Measurements from ENCODE around the gene CSF1R.

The CSF1R gene

DNA sequence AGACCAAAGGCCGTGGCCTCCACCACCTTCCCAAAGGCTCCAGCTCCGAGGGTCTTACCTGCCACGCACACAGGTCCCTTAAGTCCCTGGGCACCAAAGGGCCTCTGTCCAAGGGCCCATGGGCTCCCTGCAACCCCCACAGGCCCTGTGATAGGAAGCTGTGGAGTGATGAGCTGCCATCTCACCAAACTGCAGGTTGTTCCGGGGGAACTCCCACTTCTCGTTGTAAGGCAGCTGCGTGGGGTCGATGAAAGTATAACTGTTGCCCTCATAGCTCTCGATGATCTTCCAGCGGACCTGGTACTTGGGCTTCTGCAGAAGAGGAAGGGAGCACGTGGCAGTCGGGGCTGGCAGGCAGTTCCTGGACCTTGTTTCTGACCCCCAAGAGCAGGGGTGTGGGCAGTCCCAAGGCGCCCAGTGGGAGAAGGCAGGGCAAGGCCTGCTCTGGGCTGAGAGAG, 24.8 kb downstream of the CSF1R start:
- no peaks in the 10 kb centered on the region for H3K36me3 Mint-ChIP-seq
- H3K4me1 Mint-ChIP-seq (ENCODE audit: low read depth): no peaks in the 10 kb centered on the region
- H3K27me3 Mint-ChIP-seq: peaks cover 1% of the 10 kb centered on the region
- no peaks in the 10 kb centered on the region for H3K9me3 Mint-ChIP-seq (ENCODE audit: low read depth)
- H3K27ac Mint-ChIP-seq: no peak overlapping the region
- H3K4me3 Mint-ChIP-seq: no peak overlapping the region

DNA sequence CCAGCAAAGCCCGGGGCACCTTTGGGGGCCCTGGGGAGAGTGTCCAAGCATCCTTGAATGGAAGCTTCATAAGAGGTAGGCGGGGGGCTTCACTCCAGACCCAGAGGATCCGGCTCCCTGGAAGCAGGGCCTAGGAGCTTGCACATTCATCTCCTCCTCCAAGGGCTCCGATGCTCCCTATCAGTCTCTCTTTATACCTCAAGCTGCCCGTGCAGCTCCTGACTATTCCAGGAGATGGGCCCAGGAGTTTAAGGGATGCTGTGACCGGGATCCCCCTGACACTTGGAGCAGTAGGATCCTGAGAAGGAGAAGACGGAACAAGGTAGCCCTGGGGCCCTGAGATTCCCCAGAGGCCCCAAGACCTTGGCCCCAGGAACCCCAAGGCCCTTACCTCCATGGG, 25.9 kb downstream of the CSF1R start:
- Mint-ChIP-seq H3K27me3 (peaks cover 1% of the 10 kb centered on the region), H3K4me3 (no peak overlapping the region), H3K36me3 (no peaks in the 10 kb centered on the region), H3K9me3 (ENCODE audit: low read depth) (no peaks in the 10 kb centered on the region), H3K27ac (no peak overlapping the region), H3K4me1 (ENCODE audit: low read depth) (no peaks in the 10 kb centered on the region)

DNA sequence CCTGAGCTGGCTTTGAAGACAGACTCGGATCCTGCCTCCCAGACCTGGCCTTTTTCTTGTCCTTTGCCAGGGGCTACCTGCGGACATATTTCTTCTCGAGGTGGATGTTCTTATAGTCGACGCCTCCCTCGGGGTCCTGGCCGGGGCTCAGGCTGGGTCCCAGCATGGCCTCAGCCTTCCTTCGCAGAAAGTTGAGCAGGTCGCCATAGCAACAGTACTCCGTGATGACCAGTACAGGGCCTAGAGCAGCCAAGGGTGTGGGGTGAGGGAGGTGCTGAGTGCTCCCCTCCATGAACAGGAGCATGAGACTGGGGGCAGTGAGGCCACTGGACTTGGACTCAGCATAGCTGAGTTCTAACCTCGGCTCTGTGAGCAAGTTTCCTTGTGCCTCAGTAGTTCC, 26.7 kb downstream of the CSF1R start:
- Mint-ChIP-seq H3K27me3 (peaks cover 1% of the 10 kb centered on the region), H3K4me1 (ENCODE audit: low read depth) (no peaks in the 10 kb centered on the region), H3K9me3 (ENCODE audit: low read depth) (no peaks in the 10 kb centered on the region), H3K36me3 (no peaks in the 10 kb centered on the region), H3K4me3 (no peak overlapping the region), H3K27ac (no peak overlapping the region)

- Mint-ChIP-seq H3K9me3 (ENCODE audit: low read depth) (no peaks in the 10 kb centered on the region), H3K36me3 (no peaks in the 10 kb centered on the region), H3K4me3 (no peak overlapping the region), H3K27ac (no peak overlapping the region), H3K27me3 (peaks cover 1% of the 10 kb centered on the region), H3K4me1 (ENCODE audit: low read depth) (no peaks in the 10 kb centered on the region)
These were observed 27.8 kb downstream of the CSF1R start for GRCh38 chr5:150058480-150059126.

DNA sequence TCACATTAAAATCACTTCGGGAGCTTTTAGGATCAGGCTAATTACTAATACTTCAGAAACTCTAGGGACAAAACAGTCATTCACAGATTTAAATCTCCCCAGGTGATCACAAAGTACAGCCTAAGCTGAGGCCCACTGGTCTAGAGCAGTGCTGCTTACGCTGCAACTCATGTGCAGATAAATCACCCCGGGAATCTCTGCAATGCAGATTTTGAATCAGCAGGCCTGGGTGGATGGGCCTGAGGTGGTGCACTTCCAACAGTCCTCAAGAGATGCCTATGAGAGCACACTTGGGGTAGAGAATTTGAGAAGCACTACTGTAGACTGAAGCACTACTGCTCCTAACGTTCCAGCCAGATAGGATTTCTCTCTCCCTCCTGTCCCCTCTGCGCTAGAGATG, 28.4 kb downstream of the CSF1R start:
- Mint-ChIP-seq H3K9me3 (ENCODE audit: low read depth) (no peaks in the 10 kb centered on the region), H3K4me1 (ENCODE audit: low read depth) (no peaks in the 10 kb centered on the region), H3K27me3 (no peaks in the 10 kb centered on the region), H3K36me3 (no peaks in the 10 kb centered on the region), H3K27ac (peak overlapping the region; percentile 5), H3K4me3 (no peak overlapping the region)

DNA sequence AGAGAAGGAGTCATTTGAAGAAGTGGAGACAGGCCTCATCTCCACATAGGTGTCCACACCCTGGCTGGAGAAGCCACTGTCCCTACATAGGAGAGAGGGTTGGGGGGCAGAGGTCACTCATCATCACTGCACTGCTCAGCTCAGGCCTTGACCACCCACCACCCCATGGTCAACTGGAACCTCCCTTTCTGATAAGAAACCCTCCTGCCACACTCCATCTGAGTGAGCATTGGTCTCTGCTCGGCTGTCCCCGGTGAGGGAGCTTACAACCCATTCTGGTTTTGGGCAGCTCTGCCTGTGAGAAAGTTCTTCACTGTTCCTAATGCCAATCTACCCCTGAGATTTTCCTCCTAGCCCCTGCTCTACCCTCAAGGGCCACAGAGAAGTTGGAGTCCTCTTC, 28.8 kb downstream of the CSF1R start:
- H3K27me3 Mint-ChIP-seq: no peaks in the 10 kb centered on the region
- peaks cover 2% of the 10 kb centered on the region for H3K36me3 Mint-ChIP-seq
- H3K27ac Mint-ChIP-seq: peak overlapping the region; percentile 5
- H3K4me3 Mint-ChIP-seq: no peak overlapping the region
- H3K9me3 Mint-ChIP-seq (ENCODE audit: low read depth): no peaks in the 10 kb centered on the region
- no peaks in the 10 kb centered on the region for H3K4me1 Mint-ChIP-seq (ENCODE audit: low read depth)

DNA sequence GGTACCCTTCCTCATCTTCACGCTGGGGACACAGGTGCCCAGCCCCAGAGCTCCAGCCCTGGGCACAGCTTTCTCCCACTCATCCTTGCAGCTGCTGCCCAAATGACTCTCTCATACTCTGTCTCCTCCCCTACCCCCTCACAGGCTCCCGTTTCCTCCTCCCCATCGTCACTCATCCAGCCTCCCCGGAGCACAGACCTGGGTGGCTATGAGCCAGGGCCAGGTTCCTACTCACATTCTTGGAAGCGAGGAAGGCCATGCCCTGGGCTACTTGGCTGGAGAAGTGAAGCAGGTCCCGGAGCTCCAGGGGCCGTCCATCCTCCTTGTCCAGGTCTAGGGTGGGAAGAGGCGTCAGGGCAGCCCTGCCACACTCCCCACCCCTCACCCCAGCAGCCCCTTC, 29.3 kb downstream of the CSF1R start:
- Mint-ChIP-seq H3K27ac (no peak overlapping the region), H3K27me3 (no peaks in the 10 kb centered on the region), H3K4me3 (no peak overlapping the region), H3K36me3 (peaks cover 2% of the 10 kb centered on the region), H3K4me1 (ENCODE audit: low read depth) (no peaks in the 10 kb centered on the region), H3K9me3 (ENCODE audit: low read depth) (no peaks in the 10 kb centered on the region)

GRCh38 chr5:150056075-150056443, 30.3 kb downstream of the CSF1R start:
- Mint-ChIP-seq H3K4me3 (no peak overlapping the region), H3K9me3 (ENCODE audit: low read depth) (no peaks in the 10 kb centered on the region), H3K27ac (no peak overlapping the region), H3K36me3 (peaks cover 2% of the 10 kb centered on the region), H3K27me3 (no peaks in the 10 kb centered on the region), H3K4me1 (ENCODE audit: low read depth) (no peaks in the 10 kb centered on the region)

DNA sequence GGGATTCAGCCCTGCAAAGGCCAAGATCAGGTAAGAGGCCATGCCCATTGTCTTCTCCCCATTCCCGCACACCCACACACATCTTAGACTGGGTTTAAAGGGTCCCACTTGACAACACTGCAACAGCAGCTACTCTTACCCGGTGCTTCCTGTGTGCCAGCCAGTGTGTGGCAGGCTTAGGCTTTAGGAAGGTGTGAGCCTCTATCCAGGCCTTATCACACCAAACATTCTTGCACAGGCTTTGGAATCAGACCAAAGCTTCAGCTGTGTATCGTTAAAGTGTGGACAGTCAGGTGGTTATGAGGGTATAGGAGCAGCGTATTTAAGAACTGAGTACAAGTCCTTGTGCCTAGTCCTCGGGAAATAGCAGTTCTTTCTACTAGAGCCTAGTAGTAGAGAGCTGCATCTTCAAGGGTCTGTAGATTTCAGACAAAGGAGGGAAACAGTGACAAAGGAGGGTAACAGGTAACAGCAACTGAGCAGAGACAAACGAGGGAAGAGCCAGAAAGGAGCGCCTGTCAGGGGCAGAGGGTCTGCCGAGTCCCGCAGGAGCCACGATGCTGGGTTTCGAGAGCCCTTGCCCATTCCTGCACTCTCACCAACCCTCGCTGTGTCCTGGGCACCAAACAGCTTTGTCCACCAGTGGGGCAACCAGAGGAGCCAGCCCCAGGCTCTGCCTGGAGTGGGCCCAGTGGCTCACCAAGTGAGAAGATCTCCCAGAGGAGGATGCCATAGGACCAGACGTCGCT, 30.9 kb downstream of the CSF1R start:
- no peak overlapping the region for H3K4me3 Mint-ChIP-seq
- no peaks in the 10 kb centered on the region for H3K27me3 Mint-ChIP-seq
- no peaks in the 10 kb centered on the region for H3K9me3 Mint-ChIP-seq (ENCODE audit: low read depth)
- no peaks in the 10 kb centered on the region for H3K4me1 Mint-ChIP-seq (ENCODE audit: low read depth)
- no peak overlapping the region for H3K27ac Mint-ChIP-seq
- H3K36me3 Mint-ChIP-seq: peaks cover 2% of the 10 kb centered on the region

DNA sequence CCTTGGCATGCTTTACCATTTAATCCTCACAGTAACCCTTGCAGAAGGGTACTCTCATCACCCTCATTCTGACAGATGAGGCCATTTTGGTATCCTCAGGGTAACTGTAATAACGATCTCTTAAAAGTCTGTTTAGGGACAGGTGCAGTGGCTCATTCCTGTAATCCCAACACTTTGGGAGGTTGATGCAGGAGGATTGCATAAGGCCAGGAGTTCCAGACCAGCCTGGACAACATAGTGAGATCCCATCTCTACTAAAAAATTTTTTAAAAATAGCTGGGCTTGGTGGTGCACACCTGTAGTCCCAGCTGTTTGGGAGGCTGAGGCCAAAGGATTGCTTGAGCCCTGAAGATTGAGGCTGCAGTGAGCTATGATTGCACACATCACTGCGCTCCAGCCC, 31.8 kb downstream of the CSF1R start:
- H3K4me3 Mint-ChIP-seq: no peak overlapping the region
- no peaks in the 10 kb centered on the region for H3K27me3 Mint-ChIP-seq
- H3K27ac Mint-ChIP-seq: no peak overlapping the region
- peaks cover 2% of the 10 kb centered on the region for H3K36me3 Mint-ChIP-seq
- no peaks in the 10 kb centered on the region for H3K9me3 Mint-ChIP-seq (ENCODE audit: low read depth)
- no peaks in the 10 kb centered on the region for H3K4me1 Mint-ChIP-seq (ENCODE audit: low read depth)

- Mint-ChIP-seq H3K27ac (peak overlapping the region; percentile 34), H3K4me1 (ENCODE audit: low read depth) (no peaks in the 10 kb centered on the region)
These were observed 32.5 kb downstream of the CSF1R start for GRCh38 chr5:150053713-150054392.

DNA sequence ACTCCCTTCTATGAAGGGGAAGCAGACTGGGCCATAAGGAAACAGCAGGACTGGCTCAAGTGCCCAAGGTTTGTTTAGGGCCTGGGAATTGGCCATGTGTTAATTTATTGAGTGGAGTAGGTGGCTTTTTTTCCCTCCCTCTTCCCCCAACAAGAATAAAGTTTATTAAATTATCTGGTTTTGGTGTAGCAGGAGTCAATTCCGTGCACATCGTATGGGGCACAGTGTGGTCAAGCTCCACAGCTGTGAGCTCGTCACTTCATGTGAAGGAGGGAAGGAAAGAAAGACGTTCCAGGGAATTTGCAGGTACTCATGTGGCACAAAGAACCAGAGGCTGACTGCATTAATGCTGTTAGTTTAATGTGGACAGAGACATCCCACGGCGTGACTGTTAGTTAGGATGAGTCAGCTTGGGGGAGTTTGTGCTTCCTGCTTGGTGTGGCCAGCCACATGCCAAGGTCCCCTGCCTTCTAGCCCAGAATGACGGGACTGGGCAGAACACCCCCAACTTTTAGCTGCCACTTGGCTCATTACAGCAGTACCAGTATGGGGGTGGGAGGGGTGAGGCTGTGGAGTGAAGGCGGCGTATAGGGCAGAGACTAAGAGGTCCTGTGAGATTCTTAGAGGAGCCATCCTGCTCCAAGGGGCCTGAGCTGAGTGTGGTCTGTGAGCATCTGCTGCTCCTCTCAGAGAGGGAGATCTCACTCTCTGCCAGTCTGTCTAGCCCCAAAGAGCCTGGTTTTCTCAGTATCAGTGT, 33.2 kb downstream of the CSF1R start:
- Mint-ChIP-seq H3K9me3 (ENCODE audit: low read depth) (no peaks in the 10 kb centered on the region), H3K27ac (peak overlapping the region; percentile 16), H3K36me3 (peaks cover 2% of the 10 kb centered on the region), H3K27me3 (no peaks in the 10 kb centered on the region), H3K4me1 (ENCODE audit: low read depth) (no peaks in the 10 kb centered on the region), H3K4me3 (no peak overlapping the region)

More at GRCh38 chr5:150053713-150054392, 32.5 kb downstream of the CSF1R start:
- Mint-ChIP-seq H3K4me3 (no peak overlapping the region), H3K9me3 (ENCODE audit: low read depth) (no peaks in the 10 kb centered on the region), H3K36me3 (peaks cover 2% of the 10 kb centered on the region), H3K27me3 (no peaks in the 10 kb centered on the region)

- H3K27ac Mint-ChIP-seq: no peak overlapping the region
- no peak overlapping the region for H3K4me3 Mint-ChIP-seq
- no peaks in the 10 kb centered on the region for H3K9me3 Mint-ChIP-seq (ENCODE audit: low read depth)
- H3K27me3 Mint-ChIP-seq: no peaks in the 10 kb centered on the region
- peaks cover 2% of the 10 kb centered on the region for H3K36me3 Mint-ChIP-seq
- no peaks in the 10 kb centered on the region for H3K4me1 Mint-ChIP-seq (ENCODE audit: low read depth)
These were observed 34.0 kb downstream of the CSF1R start for GRCh38 chr5:150052226-150052955.

DNA sequence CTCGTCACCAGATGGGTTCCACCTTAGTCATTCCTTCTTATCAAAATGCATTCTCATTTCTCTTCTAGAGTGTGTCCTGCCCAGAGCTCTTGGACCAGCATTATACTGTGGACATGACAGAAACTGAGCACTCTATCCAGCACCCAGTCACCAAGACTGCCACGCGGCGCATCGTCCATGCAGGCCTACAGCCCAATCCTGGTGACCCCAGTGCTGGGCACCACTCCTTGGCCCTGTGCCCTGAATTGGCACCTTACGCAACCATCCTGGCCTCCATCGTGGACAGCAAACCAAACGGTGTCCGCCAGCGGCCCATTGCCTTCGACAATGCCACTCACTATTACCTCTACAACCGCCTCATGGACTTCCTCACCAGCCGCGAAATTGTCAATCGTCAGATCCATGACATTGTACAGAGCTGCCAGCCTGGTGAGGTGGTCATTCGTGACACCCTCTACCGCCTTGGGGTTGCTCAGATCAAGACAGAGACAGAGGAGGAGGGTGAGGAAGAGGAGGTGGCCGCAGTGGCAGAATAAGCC, 34.6 kb downstream of the CSF1R start:
- Mint-ChIP-seq H3K4me3 (no peak overlapping the region), H3K27ac (no peak overlapping the region), H3K4me1 (ENCODE audit: low read depth) (no peaks in the 10 kb centered on the region), H3K27me3 (no peaks in the 10 kb centered on the region), H3K36me3 (peaks cover 2% of the 10 kb centered on the region), H3K9me3 (ENCODE audit: low read depth) (no peaks in the 10 kb centered on the region)
